Trophoblast cell (in vitro differentiated cells and primary cell): ENCODE results near the gene NFIB. TPM values are rescaled to one million over a fixed set of nuclear protein-coding genes. Genes with fewer than 3 reads are reported as not detected.

Experiments used
- DNase-seq, 2 donors: peaks; one replicate each; pipeline ENCODE4 v3.0.0-alpha.2; 2016
- H2AFZ ChIP-seq: 2 replicates; pipeline ENCODE4 v1.6.1; 2013; ENCODE audit warnings: low read length, moderate library complexity, mild to moderate bottlenecking; ENCODE audit not compliant: insufficient read depth, poor library complexity
- H2AK5ac ChIP-seq: 2 replicates; pipeline ENCODE4 v1.6.1; 2013; ENCODE audit warnings: mild to moderate bottlenecking, low read length
- H2BK120ac ChIP-seq: 2 replicates; pipeline ENCODE4 v1.6.1; 2013; ENCODE audit warnings: low read length, mild to moderate bottlenecking, moderate library complexity; ENCODE audit not compliant: insufficient read depth, poor library complexity
- H2BK12ac ChIP-seq: 2 replicates; pipeline ENCODE4 v1.6.1; 2013; ENCODE audit warnings: mild to moderate bottlenecking, low read length, moderate library complexity
- H2BK5ac ChIP-seq: 2 replicates; pipeline ENCODE4 v1.6.1; 2013; ENCODE audit warnings: low read length, low read depth, moderate library complexity, mild to moderate bottlenecking; ENCODE audit not compliant: poor library complexity
- H3K14ac ChIP-seq: 2 replicates; pipeline ENCODE4 v1.6.1; 2013; ENCODE audit warnings: mild to moderate bottlenecking, low read length
- H3K18ac ChIP-seq: 2 replicates; pipeline ENCODE4 v1.6.1; 2013; ENCODE audit warnings: mild to moderate bottlenecking, low read length
- H3K23ac ChIP-seq: 2 replicates; pipeline ENCODE4 v1.6.1; 2013; ENCODE audit warnings: low read length
- H3K27ac ChIP-seq: 2 replicates; pipeline ENCODE4 v1.5.1; 2013; ENCODE audit warnings: low read depth, mild to moderate bottlenecking, inconsistent platforms, low read length, moderate library complexity
- H3K27me3 ChIP-seq: 2 replicates; pipeline ENCODE4 v1.6.1; 2013; ENCODE audit warnings: inconsistent platforms, mild to moderate bottlenecking, low read length, moderate library complexity; ENCODE audit not compliant: insufficient read depth
- H3K36me3 ChIP-seq, 2 experiments: 1 replicate in 1 of 2; 2 replicates in 1 of 2; pipeline ENCODE4 v1.6.1; 2013; ENCODE audit warnings: low read length in 2 of 2, mild to moderate bottlenecking in 2 of 2, moderate library complexity in 1 of 2; ENCODE audit not compliant: insufficient read depth in 2 of 2, control insufficient read depth in 1 of 2
- H3K4ac ChIP-seq: 2 replicates; pipeline ENCODE4 v1.6.1; 2013; ENCODE audit warnings: low read depth, mild to moderate bottlenecking, low read length, moderate library complexity
- H3K4me1 ChIP-seq, 2 experiments: 1 replicate in 1 of 2; 2 replicates in 1 of 2; pipeline ENCODE4 v1.6.1; 2013; ENCODE audit warnings: low read length in 2 of 2, mild to moderate bottlenecking in 2 of 2, moderate library complexity in 1 of 2; ENCODE audit not compliant: insufficient read depth in 2 of 2, control insufficient read depth in 1 of 2
- H3K4me2 ChIP-seq: 2 replicates; pipeline ENCODE4 v1.6.1; 2013; ENCODE audit warnings: inconsistent platforms, mild to moderate bottlenecking, low read length, moderate library complexity
- H3K4me3 ChIP-seq: 2 replicates; pipeline ENCODE4 v1.5.1; 2013; ENCODE audit warnings: mild to moderate bottlenecking, low read depth, low read length, inconsistent platforms
- H3K79me1 ChIP-seq: one replicate; pipeline ENCODE4 v1.6.1; 2013; ENCODE audit warnings: low read length
- H3K79me2 ChIP-seq: 2 replicates; pipeline ENCODE4 v1.6.1; 2013; ENCODE audit warnings: low read length, mild to moderate bottlenecking; ENCODE audit not compliant: control insufficient read depth, insufficient read depth, poor library complexity
- H3K9ac ChIP-seq: 2 replicates; pipeline ENCODE4 v1.6.1; 2013; ENCODE audit warnings: mild to moderate bottlenecking, low read length
- H3K9me3 ChIP-seq: 2 replicates; pipeline ENCODE4 v1.6.1; 2013; ENCODE audit warnings: low read depth, mild to moderate bottlenecking, control low read depth, inconsistent platforms, low read length; ENCODE audit not compliant: insufficient read depth
- H4K12ac ChIP-seq: 2 replicates; pipeline ENCODE4 v1.6.1; 2013; ENCODE audit warnings: low read depth, mild to moderate bottlenecking, low read length, moderate library complexity
- H4K8ac ChIP-seq: 2 replicates; pipeline ENCODE4 v1.6.1; 2013; ENCODE audit warnings: low read depth, mild to moderate bottlenecking, low read length, moderate library complexity
- H4K91ac ChIP-seq: one replicate; pipeline ENCODE4 v1.6.1; 2013; ENCODE audit warnings: low read depth, mild to moderate bottlenecking, low read length, moderate library complexity
- WGBS: extraction: QIAGEN DNeasy Blood & Tissue Kit; methylation state at CpG from one replicate; pipeline ENCODE4 v1.1.7; 2013; ENCODE audit warnings: missing lambda C conversion rate; ENCODE audit not compliant: insufficient read length, insufficient coverage; ENCODE audit errors: extremely low coverage; 5-methylcytosine and 5-hydroxymethylcytosine counted together
- polyA plus RNA-seq: library from polyadenylated mRNA; stranded (reverse); fragments of 200-250 nt; gene quantifications from 2 replicates; pipeline ENCODE4 v1.2.3, GENCODE V29; 2013

NFIB gene
- polyA plus RNA-seq: 0.96 and 1.2 TPM in 2 replicates

- H2BK12ac ChIP-seq: peak within 1 kb of the TSS; percentile 13
- WGBS: no CpG with 5 or more reads among the region's 63 CpGs
- peak within 1 kb of the TSS; percentile 76 for H3K27ac ChIP-seq
- peak within 1 kb of the TSS; percentile 95 for H4K12ac ChIP-seq
- H2BK120ac ChIP-seq: peak within 1 kb of the TSS; percentile 97
- H3K18ac ChIP-seq: peak within 1 kb of the TSS; percentile 77
- peak within 1 kb of the TSS; percentile 96 for H4K91ac ChIP-seq
- DNase-seq: peak; percentile 22 to 63
- peak within 1 kb of the TSS; percentile 76 for H3K4me3 ChIP-seq
- peak within 1 kb of the TSS; percentile 91 for H3K14ac ChIP-seq
- H2AFZ ChIP-seq: peak within 1 kb of the TSS; percentile 81
- peaks cover 0 to 3% of the 10 kb centered on the region in 2 experiments for H3K4me1 ChIP-seq
- peak within 1 kb of the TSS; percentile 93 for H3K4me2 ChIP-seq
- H3K27me3 ChIP-seq: peaks cover 4% of the 10 kb centered on the region
- H2BK5ac ChIP-seq: peak within 1 kb of the TSS; percentile 36
- no peak within 1 kb of the TSS for H2AK5ac ChIP-seq
- H3K36me3 ChIP-seq: no peaks in the 10 kb centered on the region
- no peak within 1 kb of the TSS for H3K23ac ChIP-seq
- H3K4ac ChIP-seq: peak within 1 kb of the TSS; percentile 86
- H3K79me1 ChIP-seq: peaks cover 18% of the 10 kb centered on the region
- no peaks in the 10 kb centered on the region for H3K9me3 ChIP-seq
- H4K8ac ChIP-seq: peak within 1 kb of the TSS; percentile 96
- H3K79me2 ChIP-seq: peaks cover 6% of the 10 kb centered on the region
- H3K9ac ChIP-seq: peak within 1 kb of the TSS; percentile 71
Observed at GRCh38 chr9:14313951-14314423, at the start of gene NFIB. NFIB (minus strand) TSS chr9:14314141; CDS start chr9:14313511, 630 bp downstream.

GRCh38 chr9:14362175-14362574, 48.2 kb upstream of the NFIB start:
- no peaks in the 10 kb centered on the region for H3K36me3 ChIP-seq
- no peak overlapping the region for H3K23ac ChIP-seq
- no peak overlapping the region for H4K91ac ChIP-seq
- no peak overlapping the region for H4K8ac ChIP-seq
- no peak overlapping the region for H2AK5ac ChIP-seq
- H2AFZ ChIP-seq: no peak overlapping the region
- no peak overlapping the region for H3K9ac ChIP-seq
- H3K9me3 ChIP-seq: no peaks in the 10 kb centered on the region
- no peak overlapping the region for H2BK12ac ChIP-seq
- no peak overlapping the region for H3K4me3 ChIP-seq
- H3K4me2 ChIP-seq: no peak overlapping the region
- WGBS: no CpG with 5 or more reads among the region's 1 CpG
- H3K79me2 ChIP-seq: no peaks in the 10 kb centered on the region
- no peak overlapping the region for H3K4ac ChIP-seq
- no peaks in the 10 kb centered on the region for H3K4me1 ChIP-seq
- H2BK120ac ChIP-seq: no peak overlapping the region
- H4K12ac ChIP-seq: no peak overlapping the region
- H2BK5ac ChIP-seq: no peak overlapping the region
- no peak overlapping the region for H3K27ac ChIP-seq
- H3K18ac ChIP-seq: no peak overlapping the region
- H3K79me1 ChIP-seq: no peaks in the 10 kb centered on the region
- no peak overlapping the region for H3K14ac ChIP-seq
- no peaks in the 10 kb centered on the region for H3K27me3 ChIP-seq
- DNase-seq: no peak

GRCh38 chr9:14361074-14361473, 47.1 kb upstream of the NFIB start:
- no peak overlapping the region for H3K23ac ChIP-seq
- no peak overlapping the region for H3K18ac ChIP-seq
- H4K8ac ChIP-seq: no peak overlapping the region
- DNase-seq: no peak
- H3K79me2 ChIP-seq: no peaks in the 10 kb centered on the region
- no peak overlapping the region for H2BK5ac ChIP-seq
- no peak overlapping the region for H3K9ac ChIP-seq
- H3K27me3 ChIP-seq: no peaks in the 10 kb centered on the region
- no peak overlapping the region for H2AK5ac ChIP-seq
- no peak overlapping the region for H3K4me2 ChIP-seq
- no peak overlapping the region for H4K12ac ChIP-seq
- no peaks in the 10 kb centered on the region for H3K9me3 ChIP-seq
- H3K4ac ChIP-seq: no peak overlapping the region
- H3K4me3 ChIP-seq: no peak overlapping the region
- no peaks in the 10 kb centered on the region for H3K79me1 ChIP-seq
- no peak overlapping the region for H2BK12ac ChIP-seq
- H3K36me3 ChIP-seq: no peaks in the 10 kb centered on the region
- H3K4me1 ChIP-seq: no peaks in the 10 kb centered on the region
- H2AFZ ChIP-seq: no peak overlapping the region
- no peak overlapping the region for H3K27ac ChIP-seq
- no peak overlapping the region for H4K91ac ChIP-seq
- H2BK120ac ChIP-seq: no peak overlapping the region
- no peak overlapping the region for H3K14ac ChIP-seq

GRCh38 chr9:14358523-14358922, 44.6 kb upstream of the NFIB start:
- H4K8ac ChIP-seq: no peak overlapping the region
- H3K14ac ChIP-seq: no peak overlapping the region
- H3K4me3 ChIP-seq: no peak overlapping the region
- H2BK12ac ChIP-seq: no peak overlapping the region
- no peak overlapping the region for H3K18ac ChIP-seq
- H3K9me3 ChIP-seq: no peaks in the 10 kb centered on the region
- no peaks in the 10 kb centered on the region for H3K27me3 ChIP-seq
- DNase-seq: no peak
- H3K9ac ChIP-seq: no peak overlapping the region
- H4K12ac ChIP-seq: no peak overlapping the region
- no peak overlapping the region for H2AFZ ChIP-seq
- no peak overlapping the region for H2AK5ac ChIP-seq
- H2BK120ac ChIP-seq: no peak overlapping the region
- H3K23ac ChIP-seq: no peak overlapping the region
- no peak overlapping the region for H3K27ac ChIP-seq
- H4K91ac ChIP-seq: no peak overlapping the region
- no peak overlapping the region for H2BK5ac ChIP-seq
- H3K4ac ChIP-seq: no peak overlapping the region
- no peaks in the 10 kb centered on the region for H3K4me1 ChIP-seq
- H3K36me3 ChIP-seq: no peaks in the 10 kb centered on the region
- H3K79me2 ChIP-seq: no peaks in the 10 kb centered on the region
- H3K79me1 ChIP-seq: no peaks in the 10 kb centered on the region
- H3K4me2 ChIP-seq: no peak overlapping the region
- WGBS: no CpG with 5 or more reads among the region's 2 CpGs
